Tibial nerve (tissue), 3 donors: ENCODE data around the gene SERINC5.

Experiments
- CTCF ChIP-seq, 5 experiments: fragments of 200-600 bp in 3 of 5; fragments of 450-650 bp in 2 of 5; sonication (generic) in 3 of 5; IDR thresholded peaks; one replicate each; pipeline ENCODE4 v1.5.1; 2016 to 2019; ENCODE audit warnings: antibody characterized with exemption in 5 of 5, mild to moderate bottlenecking in 3 of 5, moderate library complexity in 2 of 5
- POLR2A ChIP-seq, 2 donors: fragments of 450-650 bp; IDR thresholded peaks; one replicate each; pipeline ENCODE4 v1.6.1; 2017; ENCODE audit warnings: antibody characterized with exemption in 2 of 2, mild to moderate bottlenecking in 2 of 2, moderate library complexity in 2 of 2

- no peak for TF ChIP-seq POLR2A (IDR thresholded peaks at IDR 0.05)
- no peak for TF ChIP-seq CTCF (IDR thresholded peaks at IDR 0.05)
These were observed 36.5 kb downstream of the SERINC5 start for GRCh38 chr5:80219391-80219790.
